ENCODE data around the gene ATP10B. TPM values are rescaled to one million over a fixed set of nuclear protein-coding genes. Genes with fewer than 3 reads are reported as not detected.

Gene ATP10B
- polyA plus RNA-seq, 2 donors: 5.0 to 6.6 TPM

DNA sequence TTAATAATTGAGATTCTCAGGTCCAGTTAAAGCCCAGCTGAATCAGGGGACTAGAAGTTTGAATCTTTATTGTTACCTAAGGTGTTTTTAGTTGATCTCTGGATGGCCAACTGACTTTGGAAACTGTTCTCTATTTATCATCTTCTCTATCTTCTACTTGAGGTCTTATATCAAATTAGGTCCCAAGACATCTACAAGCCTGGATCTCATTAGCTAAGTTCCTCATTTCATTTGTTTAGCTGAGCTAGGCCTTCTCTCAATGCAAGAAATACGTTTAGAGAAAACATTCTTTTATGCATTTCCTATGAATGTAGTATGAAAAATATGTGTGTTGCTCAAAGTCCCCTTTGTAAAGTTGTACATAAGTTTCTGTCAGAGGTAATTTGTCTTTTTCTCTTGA lies 233.7 kb downstream of the ATP10B start:
- no peaks in the 10 kb centered on the region for H3K36me3 ChIP-seq (ENCODE audit: control insufficient read depth in 2 of 2, insufficient read depth in 2 of 2, low read length in 1 of 2)
- WGBS, 2 donors: 29 to 39% methylated on average over 1 of the region's 1 CpG
- H3K4me3 ChIP-seq (ENCODE audit: low read depth in 1 of 2, low read length in 2 of 2): no peak overlapping the region
- no peak overlapping the region for H3K27ac ChIP-seq (ENCODE audit: low read depth in 2 of 2, low read length in 1 of 2)
- no peaks in the 10 kb centered on the region for H3K9me3 ChIP-seq (ENCODE audit: control insufficient read depth in 2 of 2, insufficient read depth in 1 of 2, low read depth in 1 of 2, low read length in 1 of 2)
- no peaks in the 10 kb centered on the region for H3K27me3 ChIP-seq (ENCODE audit: control insufficient read depth in 1 of 2, insufficient read depth in 2 of 2, low read length in 2 of 2)
- no peaks in the 10 kb centered on the region for H3K4me1 ChIP-seq (ENCODE audit: control insufficient read depth in 2 of 2, insufficient read depth in 2 of 2, low read length in 1 of 2)

DNA sequence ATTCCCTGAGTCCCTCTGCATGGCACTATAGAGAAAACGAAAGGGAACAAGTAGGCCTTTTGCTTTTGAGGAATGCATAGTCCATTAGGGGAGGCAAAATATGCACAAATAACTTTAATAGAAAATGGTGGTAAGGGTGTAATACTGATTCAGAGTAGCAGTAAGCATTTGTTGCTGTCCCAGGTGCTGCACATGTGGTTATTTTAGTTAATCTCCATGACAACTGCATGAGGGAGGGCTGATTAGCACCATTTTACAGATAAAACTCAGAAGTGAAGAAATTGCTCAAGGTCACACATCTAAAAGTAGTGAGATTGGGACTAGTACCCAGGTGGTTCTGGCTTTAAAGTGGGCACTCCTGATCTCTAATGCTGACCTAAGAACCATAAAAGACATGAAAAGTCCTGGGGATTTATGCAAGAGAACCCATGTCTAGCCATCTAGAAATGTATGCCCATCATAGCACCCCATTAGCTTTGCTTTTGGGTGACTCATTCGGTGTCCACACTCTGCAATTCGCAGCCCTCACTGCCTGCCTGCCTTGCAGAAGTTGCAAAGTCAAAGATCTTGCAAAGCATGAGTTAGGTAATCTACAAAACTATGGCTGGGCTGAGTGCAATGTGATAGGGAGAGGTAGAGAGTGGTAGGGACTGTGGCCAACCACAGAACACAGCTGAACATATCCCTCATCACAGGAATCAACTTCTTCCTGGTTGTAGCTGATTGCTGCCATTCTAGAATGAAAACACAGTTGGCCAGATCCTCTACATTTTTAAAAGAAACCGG lies 235.1 kb downstream of the ATP10B start:
- no peaks in the 10 kb centered on the region for H3K4me1 ChIP-seq (ENCODE audit: control insufficient read depth in 2 of 2, insufficient read depth in 2 of 2, low read length in 1 of 2)
- 86 to 89% methylated on average over 4 of the region's 4 CpGs for WGBS, 2 donors

DNA sequence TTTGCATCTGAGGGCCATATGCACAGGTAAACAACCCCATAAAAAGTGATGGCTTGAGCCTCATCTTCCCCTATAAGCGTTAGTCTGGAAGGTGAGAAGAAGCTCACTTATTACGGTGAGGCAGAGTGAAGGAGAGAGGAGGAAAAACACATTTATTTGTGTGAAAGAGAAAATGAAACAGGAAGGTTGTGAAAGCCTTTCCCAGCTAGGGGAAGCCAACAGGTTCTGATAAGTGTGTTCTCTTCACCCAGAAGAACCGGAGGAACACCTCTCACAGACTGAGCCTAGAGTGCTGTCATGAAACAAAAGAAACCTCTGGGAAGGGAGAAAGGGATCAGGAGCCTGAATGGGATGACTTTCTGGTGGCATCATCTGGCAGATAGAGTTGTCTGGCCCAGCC lies 237.9 kb downstream of the ATP10B start:
- H3K4me3 ChIP-seq (ENCODE audit: low read depth in 1 of 2, low read length in 2 of 2): no peak overlapping the region
- peaks cover 2% of the 10 kb centered on the region in 2 donors for H3K9me3 ChIP-seq (ENCODE audit: control insufficient read depth in 2 of 2, insufficient read depth in 1 of 2, low read depth in 1 of 2, low read length in 1 of 2)
- WGBS, 2 donors: 84 to 86% methylated on average over 3 of the region's 3 CpGs
- H3K27me3 ChIP-seq (ENCODE audit: control insufficient read depth in 1 of 2, insufficient read depth in 2 of 2, low read length in 2 of 2): no peaks in the 10 kb centered on the region
- no peak overlapping the region for H3K27ac ChIP-seq (ENCODE audit: low read depth in 2 of 2, low read length in 1 of 2)
- no peaks in the 10 kb centered on the region for H3K4me1 ChIP-seq (ENCODE audit: control insufficient read depth in 2 of 2, insufficient read depth in 2 of 2, low read length in 1 of 2)
- no peaks in the 10 kb centered on the region for H3K36me3 ChIP-seq (ENCODE audit: control insufficient read depth in 2 of 2, insufficient read depth in 2 of 2, low read length in 1 of 2)

More for the DNA sequence above, 235.1 kb downstream of the ATP10B start:
- Histone ChIP-seq H3K9me3 (ENCODE audit: control insufficient read depth in 2 of 2, insufficient read depth in 1 of 2, low read depth in 1 of 2, low read length in 1 of 2) (no peaks in the 10 kb centered on the region), H3K27me3 (ENCODE audit: control insufficient read depth in 1 of 2, insufficient read depth in 2 of 2, low read length in 2 of 2) (no peaks in the 10 kb centered on the region), H3K4me3 (ENCODE audit: low read depth in 1 of 2, low read length in 2 of 2) (no peak overlapping the region), H3K27ac (ENCODE audit: low read depth in 2 of 2, low read length in 1 of 2) (no peak overlapping the region), H3K36me3 (ENCODE audit: control insufficient read depth in 2 of 2, insufficient read depth in 2 of 2, low read length in 1 of 2) (no peaks in the 10 kb centered on the region)

DNA sequence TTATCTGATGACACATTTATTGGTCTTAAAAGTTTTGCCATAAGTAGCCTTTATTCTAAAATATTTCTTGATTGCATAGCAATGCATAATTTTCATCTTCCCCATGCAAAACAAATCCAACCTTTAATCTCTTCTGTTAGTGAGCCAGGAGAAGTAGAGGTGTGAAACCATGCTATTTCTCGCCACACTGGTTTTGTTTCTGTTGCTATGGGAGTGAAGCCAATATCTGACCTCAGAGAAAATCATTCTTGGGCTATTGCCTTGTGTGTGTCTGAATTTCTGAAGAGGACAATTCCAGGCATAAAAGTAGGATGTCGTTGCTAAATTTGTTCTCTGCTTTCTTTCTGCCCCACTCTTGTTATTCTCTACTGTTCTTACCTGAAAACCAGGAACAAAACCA lies 246.7 kb downstream of the ATP10B start:
- Histone ChIP-seq H3K36me3 (ENCODE audit: control insufficient read depth in 2 of 2, insufficient read depth in 2 of 2, low read length in 1 of 2) (peaks cover 0 to 3% of the 10 kb centered on the region in 2 donors), H3K4me1 (ENCODE audit: control insufficient read depth in 2 of 2, insufficient read depth in 2 of 2, low read length in 1 of 2) (no peaks in the 10 kb centered on the region), H3K27ac (ENCODE audit: low read depth in 2 of 2, low read length in 1 of 2) (no peak overlapping the region), H3K9me3 (ENCODE audit: control insufficient read depth in 2 of 2, insufficient read depth in 1 of 2, low read depth in 1 of 2, low read length in 1 of 2) (peaks cover 2% of the 10 kb centered on the region in 2 donors), H3K27me3 (ENCODE audit: control insufficient read depth in 1 of 2, insufficient read depth in 2 of 2, low read length in 2 of 2) (no peaks in the 10 kb centered on the region), H3K4me3 (ENCODE audit: low read depth in 1 of 2, low read length in 2 of 2) (no peak overlapping the region)
- WGBS, 2 donors: 37 to 58% methylated on average over 2 of the region's 2 CpGs

DNA sequence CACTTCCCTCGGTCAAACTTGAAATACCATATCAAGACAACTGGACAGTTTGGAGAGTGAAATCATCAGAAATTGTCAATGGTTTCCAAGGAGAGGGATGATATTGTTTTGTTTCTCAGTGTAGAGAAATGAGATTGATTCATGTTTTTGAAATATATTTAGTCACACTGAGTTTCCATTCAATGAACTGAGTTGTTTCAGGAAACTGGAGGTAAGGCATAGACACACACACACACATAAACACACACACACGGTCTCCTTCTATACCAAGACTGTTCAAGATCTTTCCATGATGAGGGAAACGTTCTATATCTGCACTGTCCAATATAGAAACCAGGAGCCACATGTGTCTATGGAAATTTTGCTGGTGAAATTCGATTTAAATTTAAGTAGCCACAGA lies 247.5 kb downstream of the ATP10B start:
- Histone ChIP-seq H3K27me3 (ENCODE audit: control insufficient read depth in 1 of 2, insufficient read depth in 2 of 2, low read length in 2 of 2) (no peaks in the 10 kb centered on the region), H3K36me3 (ENCODE audit: control insufficient read depth in 2 of 2, insufficient read depth in 2 of 2, low read length in 1 of 2) (peaks cover 0 to 3% of the 10 kb centered on the region in 2 donors), H3K9me3 (ENCODE audit: control insufficient read depth in 2 of 2, insufficient read depth in 1 of 2, low read depth in 1 of 2, low read length in 1 of 2) (no peaks in the 10 kb centered on the region), H3K4me3 (ENCODE audit: low read depth in 1 of 2, low read length in 2 of 2) (no peak overlapping the region), H3K4me1 (ENCODE audit: control insufficient read depth in 2 of 2, insufficient read depth in 2 of 2, low read length in 1 of 2) (no peaks in the 10 kb centered on the region), H3K27ac (ENCODE audit: low read depth in 2 of 2, low read length in 1 of 2) (no peak overlapping the region)
- WGBS, 2 donors: 73 to 83% methylated on average over 4 of the region's 4 CpGs

DNA sequence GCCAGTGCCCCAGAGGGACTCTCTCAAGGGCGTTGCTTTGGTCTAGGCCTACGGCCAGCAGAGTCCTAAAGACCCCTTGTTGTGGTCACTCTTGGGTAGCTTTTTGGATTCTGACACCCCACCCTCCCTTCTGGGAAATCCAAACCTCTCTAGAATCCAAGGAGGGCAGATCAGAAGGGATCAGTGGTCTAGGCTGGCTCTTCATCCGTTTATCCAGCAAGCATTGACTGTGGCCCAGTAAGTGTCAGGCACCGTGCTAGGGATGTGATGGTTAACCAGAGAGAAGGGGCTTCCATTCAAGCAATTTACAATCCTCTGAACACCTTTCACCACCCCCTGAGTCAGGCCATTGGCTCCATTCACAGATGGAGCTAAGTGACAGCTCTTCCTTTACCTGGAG lies 249.3 kb downstream of the ATP10B start:
- H3K9me3 ChIP-seq (ENCODE audit: control insufficient read depth in 2 of 2, insufficient read depth in 1 of 2, low read depth in 1 of 2, low read length in 1 of 2): no peaks in the 10 kb centered on the region
- no peak overlapping the region for H3K27ac ChIP-seq (ENCODE audit: low read depth in 2 of 2, low read length in 1 of 2)
- no peaks in the 10 kb centered on the region for H3K4me1 ChIP-seq (ENCODE audit: control insufficient read depth in 2 of 2, insufficient read depth in 2 of 2, low read length in 1 of 2)
- 91 to 99% methylated on average over 4 of the region's 4 CpGs for WGBS, 2 donors
- no peak overlapping the region for H3K4me3 ChIP-seq (ENCODE audit: low read depth in 1 of 2, low read length in 2 of 2)
- no peaks in the 10 kb centered on the region for H3K27me3 ChIP-seq (ENCODE audit: control insufficient read depth in 1 of 2, insufficient read depth in 2 of 2, low read length in 2 of 2)
- H3K36me3 ChIP-seq (ENCODE audit: control insufficient read depth in 2 of 2, insufficient read depth in 2 of 2, low read length in 1 of 2): peaks cover 0 to 3% of the 10 kb centered on the region in 2 donors

DNA sequence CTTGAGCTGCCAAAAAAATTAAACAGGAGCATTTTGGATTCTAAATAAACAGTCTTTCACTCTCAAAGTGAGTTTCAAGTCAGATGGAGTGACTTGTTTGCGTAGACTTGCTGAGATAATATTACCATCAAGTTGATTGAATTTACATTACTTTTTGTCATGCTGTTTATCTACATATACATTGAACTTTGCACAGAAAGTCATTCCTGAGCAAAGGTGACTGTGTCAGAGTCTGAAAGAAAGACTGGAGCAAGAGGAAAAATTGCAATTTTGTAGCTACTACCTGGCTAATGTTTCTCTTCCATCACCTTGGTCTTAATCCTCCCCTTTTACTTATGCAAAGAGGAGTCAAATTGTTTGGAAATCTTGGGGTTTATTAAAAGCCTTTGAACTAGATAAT lies 251.0 kb downstream of the ATP10B start:
- H3K9me3 ChIP-seq (ENCODE audit: control insufficient read depth in 2 of 2, insufficient read depth in 1 of 2, low read depth in 1 of 2, low read length in 1 of 2): no peaks in the 10 kb centered on the region
- 71 to 72% methylated on average over 1 of the region's 1 CpG for WGBS, 2 donors
- no peaks in the 10 kb centered on the region for H3K27me3 ChIP-seq (ENCODE audit: control insufficient read depth in 1 of 2, insufficient read depth in 2 of 2, low read length in 2 of 2)
- no peak overlapping the region for H3K4me3 ChIP-seq (ENCODE audit: low read depth in 1 of 2, low read length in 2 of 2)
- H3K36me3 ChIP-seq (ENCODE audit: control insufficient read depth in 2 of 2, insufficient read depth in 2 of 2, low read length in 1 of 2): peaks cover 0 to 3% of the 10 kb centered on the region in 2 donors
- no peaks in the 10 kb centered on the region for H3K4me1 ChIP-seq (ENCODE audit: control insufficient read depth in 2 of 2, insufficient read depth in 2 of 2, low read length in 1 of 2)
- H3K27ac ChIP-seq (ENCODE audit: low read depth in 2 of 2, low read length in 1 of 2): no peak overlapping the region

DNA sequence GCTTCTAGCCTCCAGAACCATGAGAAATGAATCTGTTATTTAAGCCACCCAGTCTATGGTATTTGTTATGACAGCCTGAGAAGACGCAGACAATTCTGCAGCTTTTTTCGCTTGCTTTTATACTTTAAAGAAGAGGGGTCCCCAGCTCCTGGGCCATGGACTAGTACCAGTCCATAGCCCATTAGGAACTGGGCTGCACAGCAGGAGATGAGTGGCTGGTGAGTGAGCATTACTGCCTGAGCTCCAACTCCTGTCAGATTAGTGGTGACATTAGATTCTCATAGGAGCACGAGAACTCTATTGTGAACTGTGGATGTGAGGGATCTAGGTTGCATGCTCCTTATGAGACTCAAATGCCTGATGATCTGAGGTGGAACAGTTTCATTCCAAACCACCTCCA lies 278.7 kb downstream of the ATP10B start:
- Histone ChIP-seq H3K27me3 (ENCODE audit: control insufficient read depth in 1 of 2, insufficient read depth in 2 of 2, low read length in 2 of 2) (no peaks in the 10 kb centered on the region), H3K4me1 (ENCODE audit: control insufficient read depth in 2 of 2, insufficient read depth in 2 of 2, low read length in 1 of 2) (no peaks in the 10 kb centered on the region), H3K9me3 (ENCODE audit: control insufficient read depth in 2 of 2, insufficient read depth in 1 of 2, low read depth in 1 of 2, low read length in 1 of 2) (no peaks in the 10 kb centered on the region), H3K36me3 (ENCODE audit: control insufficient read depth in 2 of 2, insufficient read depth in 2 of 2, low read length in 1 of 2) (no peaks in the 10 kb centered on the region), H3K4me3 (ENCODE audit: low read depth in 1 of 2, low read length in 2 of 2) (no peak overlapping the region), H3K27ac (ENCODE audit: low read depth in 2 of 2, low read length in 1 of 2) (no peak overlapping the region)
- WGBS, 2 donors: 90 to 93% methylated on average over 3 of the region's 3 CpGs

DNA sequence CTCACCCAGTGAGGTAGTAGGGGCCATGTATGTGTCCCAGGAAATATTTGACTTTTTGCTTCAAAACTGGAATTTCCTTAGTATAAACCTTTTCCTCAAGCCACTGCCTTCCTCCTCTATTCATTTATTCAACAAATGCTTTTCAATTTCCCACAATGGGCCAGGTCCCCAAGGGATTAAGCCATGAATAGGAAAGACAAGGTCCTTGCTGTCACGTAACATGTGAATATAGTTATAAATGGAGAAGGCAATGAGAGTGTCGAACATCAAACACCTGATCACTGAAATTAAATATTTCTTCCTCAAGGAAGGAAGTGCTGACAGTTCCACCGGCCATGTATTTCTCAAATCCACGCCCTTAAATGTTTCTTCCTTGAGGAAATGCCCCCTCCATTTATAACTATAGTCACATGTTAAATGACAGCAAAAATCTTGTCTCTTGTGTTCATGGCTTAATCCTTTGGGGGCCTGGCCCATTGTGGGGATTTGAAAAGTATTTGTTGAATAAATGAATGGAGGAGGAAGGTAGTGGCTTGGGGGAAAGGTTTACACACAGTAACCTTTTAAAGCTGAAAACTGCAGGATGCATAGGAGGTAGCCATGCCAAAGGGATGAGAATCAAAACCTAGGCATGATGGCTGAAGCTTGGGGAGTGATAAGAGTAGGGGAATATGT lies 284.8 kb downstream of the ATP10B start:
- Histone ChIP-seq H3K9me3 (ENCODE audit: control insufficient read depth in 2 of 2, insufficient read depth in 1 of 2, low read depth in 1 of 2, low read length in 1 of 2) (no peaks in the 10 kb centered on the region), H3K36me3 (ENCODE audit: control insufficient read depth in 2 of 2, insufficient read depth in 2 of 2, low read length in 1 of 2) (no peaks in the 10 kb centered on the region), H3K27me3 (ENCODE audit: control insufficient read depth in 1 of 2, insufficient read depth in 2 of 2, low read length in 2 of 2) (no peaks in the 10 kb centered on the region), H3K4me3 (ENCODE audit: low read depth in 1 of 2, low read length in 2 of 2) (no peak overlapping the region), H3K27ac (ENCODE audit: low read depth in 2 of 2, low read length in 1 of 2) (no peak overlapping the region), H3K4me1 (ENCODE audit: control insufficient read depth in 2 of 2, insufficient read depth in 2 of 2, low read length in 1 of 2) (no peaks in the 10 kb centered on the region)
- WGBS, 2 donors: 77 to 81% methylated on average over 4 of the region's 4 CpGs

DNA sequence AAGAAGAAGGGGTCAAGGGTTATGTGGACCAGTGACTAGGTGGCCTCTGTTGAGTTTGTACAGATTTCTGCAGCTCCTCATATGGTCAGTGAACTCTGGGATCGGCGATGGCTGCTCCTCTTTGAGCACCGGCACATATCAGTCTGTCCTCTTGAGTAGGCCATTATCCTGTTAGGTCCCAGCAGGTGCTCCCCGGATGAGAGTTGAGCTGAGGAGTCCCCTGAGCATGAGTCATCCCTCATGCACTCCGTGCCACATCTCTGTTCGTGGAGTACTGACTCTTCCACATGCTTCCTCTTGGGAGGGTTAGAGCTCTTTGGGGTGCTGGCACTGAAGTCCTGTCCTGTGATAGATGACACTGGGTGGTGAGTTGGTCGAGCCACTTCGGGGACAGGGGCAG lies 286.6 kb downstream of the ATP10B start:
- Histone ChIP-seq H3K4me1 (ENCODE audit: control insufficient read depth in 2 of 2, insufficient read depth in 2 of 2, low read length in 1 of 2) (no peaks in the 10 kb centered on the region), H3K27ac (ENCODE audit: low read depth in 2 of 2, low read length in 1 of 2) (no peak overlapping the region), H3K9me3 (ENCODE audit: control insufficient read depth in 2 of 2, insufficient read depth in 1 of 2, low read depth in 1 of 2, low read length in 1 of 2) (no peaks in the 10 kb centered on the region), H3K27me3 (ENCODE audit: control insufficient read depth in 1 of 2, insufficient read depth in 2 of 2, low read length in 2 of 2) (no peaks in the 10 kb centered on the region), H3K36me3 (ENCODE audit: control insufficient read depth in 2 of 2, insufficient read depth in 2 of 2, low read length in 1 of 2) (no peaks in the 10 kb centered on the region), H3K4me3 (ENCODE audit: low read depth in 1 of 2, low read length in 2 of 2) (no peak overlapping the region)
- 80 to 90% methylated on average over 8 of the region's 8 CpGs for WGBS, 2 donors
